Esophagus squamous epithelium (tissue), 4 donors: ENCODE measurements around the gene CDH12.

ENCODE experiments used
- POLR2A ChIP-seq, 4 donors: fragments of 450-650 bp; IDR thresholded peaks; one replicate each; pipeline ENCODE4 v1.6.1; 2017; ENCODE audit warnings: antibody characterized with exemption in 4 of 4, mild to moderate bottlenecking in 4 of 4, moderate library complexity in 3 of 4
- TF ChIP-seq, protein P1 (sequence below), 6 experiments: fragments of 450-650 bp in 4 of 6; fragments of 200-600 bp in 2 of 6; sonication (generic) in 2 of 6; IDR thresholded peaks; one replicate each; pipeline ENCODE4 v1.5.1; 2016 to 2019; ENCODE audit warnings: antibody characterized with exemption in 6 of 6, mild to moderate bottlenecking in 4 of 6, moderate library complexity in 4 of 6

DNA sequence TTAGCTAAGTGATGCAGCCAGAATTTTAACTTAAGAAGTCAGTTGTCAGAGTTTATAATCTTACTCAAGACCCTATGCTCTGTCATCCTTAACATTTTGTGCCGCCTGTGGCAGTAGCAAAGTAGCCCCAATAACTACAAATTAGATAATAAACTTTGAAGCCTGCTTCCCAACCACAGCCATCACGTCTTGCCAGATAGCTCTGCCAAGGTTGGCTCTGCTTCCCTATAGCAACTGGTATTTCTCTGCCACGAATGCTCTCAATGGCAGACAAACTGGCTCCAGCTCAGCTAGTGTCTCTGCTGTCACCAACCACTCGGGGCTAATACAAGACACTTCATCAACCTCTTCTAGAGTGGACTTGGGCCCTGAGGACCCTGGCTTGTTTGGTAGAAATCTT is 576.1 kb downstream of the CDH12 start:
- TF ChIP-seq, protein P1, sequence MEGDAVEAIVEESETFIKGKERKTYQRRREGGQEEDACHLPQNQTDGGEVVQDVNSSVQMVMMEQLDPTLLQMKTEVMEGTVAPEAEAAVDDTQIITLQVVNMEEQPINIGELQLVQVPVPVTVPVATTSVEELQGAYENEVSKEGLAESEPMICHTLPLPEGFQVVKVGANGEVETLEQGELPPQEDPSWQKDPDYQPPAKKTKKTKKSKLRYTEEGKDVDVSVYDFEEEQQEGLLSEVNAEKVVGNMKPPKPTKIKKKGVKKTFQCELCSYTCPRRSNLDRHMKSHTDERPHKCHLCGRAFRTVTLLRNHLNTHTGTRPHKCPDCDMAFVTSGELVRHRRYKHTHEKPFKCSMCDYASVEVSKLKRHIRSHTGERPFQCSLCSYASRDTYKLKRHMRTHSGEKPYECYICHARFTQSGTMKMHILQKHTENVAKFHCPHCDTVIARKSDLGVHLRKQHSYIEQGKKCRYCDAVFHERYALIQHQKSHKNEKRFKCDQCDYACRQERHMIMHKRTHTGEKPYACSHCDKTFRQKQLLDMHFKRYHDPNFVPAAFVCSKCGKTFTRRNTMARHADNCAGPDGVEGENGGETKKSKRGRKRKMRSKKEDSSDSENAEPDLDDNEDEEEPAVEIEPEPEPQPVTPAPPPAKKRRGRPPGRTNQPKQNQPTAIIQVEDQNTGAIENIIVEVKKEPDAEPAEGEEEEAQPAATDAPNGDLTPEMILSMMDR (IDR thresholded peaks at IDR 0.05), result no peak
- no peak for TF ChIP-seq POLR2A (IDR thresholded peaks at IDR 0.05)
